Measurements from ENCODE around the gene PDZRN3. TPM values are rescaled to one million over a fixed set of nuclear protein-coding genes. Genes with fewer than 3 reads are reported as not detected.

Gene PDZRN3
- total RNA-seq, 4 donors from 2014 or later = 87.3 to 268 (median 107) TPM

- H3K27me3 ChIP-seq = no peaks in the 10 kb centered on the region
- H3K4me1 ChIP-seq = peaks cover 0 to 15% of the 10 kb centered on the region in 2 donors
- no peaks in the 10 kb centered on the region for H3K36me3 ChIP-seq
- H3K4me3 ChIP-seq = no peak overlapping the region
- TF ChIP-seq POLR2A (IDR thresholded peaks at IDR 0.05) (no peak), CTCF (IDR thresholded peaks at IDR 0.05) (no peak)
- no peak for DNase-seq
- no peaks in the 10 kb centered on the region for H3K9me3 ChIP-seq
- intact Hi-C loops (cut with DNase I; ENCODE audit: low total_unique reads) = no loop called here
- peak overlapping the region; percentile 10 to 13 for H3K27ac ChIP-seq
These were observed 81.3 kb downstream of the PDZRN3 start for GRCh38 chr3:73543412-73543811.

- no peaks in the 10 kb centered on the region for H3K9me3 ChIP-seq
- DNase-seq = no peak
- H3K4me3 ChIP-seq = no peak overlapping the region
- H3K27me3 ChIP-seq = no peaks in the 10 kb centered on the region
- H3K36me3 ChIP-seq = no peaks in the 10 kb centered on the region
- intact Hi-C loops (cut with DNase I; ENCODE audit: low total_unique reads) = no loop called here
- peak overlapping the region in 1 of 2 donors; percentile 13 for H3K27ac ChIP-seq
- peaks cover 0 to 7% of the 10 kb centered on the region in 2 donors for H3K4me1 ChIP-seq
- TF ChIP-seq CTCF (IDR thresholded peaks at IDR 0.05) = no peak
These were observed 82.6 kb downstream of the PDZRN3 start for GRCh38 chr3:73542136-73542535.

- intact Hi-C loops (cut with DNase I; ENCODE audit: low total_unique reads) = no loop called here
- Histone ChIP-seq H3K27me3 (no peaks in the 10 kb centered on the region), H3K9me3 (no peaks in the 10 kb centered on the region), H3K27ac (no peak overlapping the region), H3K4me3 (no peak overlapping the region), H3K36me3 (no peaks in the 10 kb centered on the region), H3K4me1 (peaks cover 0 to 7% of the 10 kb centered on the region in 2 donors)
- TF ChIP-seq POLR2A (IDR thresholded peaks at IDR 0.05) (no peak), CTCF (IDR thresholded peaks at IDR 0.05) (no peak)
- DNase-seq = no peak
These were observed 83.6 kb downstream of the PDZRN3 start for GRCh38 chr3:73540969-73541740.

- H3K36me3 ChIP-seq = no peaks in the 10 kb centered on the region
- no peak overlapping the region for H3K4me3 ChIP-seq
- DNase-seq = no peak
- H3K4me1 ChIP-seq = peaks cover 0 to 13% of the 10 kb centered on the region in 2 donors
- no peak overlapping the region for H3K27ac ChIP-seq
- intact Hi-C loops (cut with DNase I; ENCODE audit: low total_unique reads) = no loop called here
- H3K27me3 ChIP-seq = no peaks in the 10 kb centered on the region
- no peaks in the 10 kb centered on the region for H3K9me3 ChIP-seq
- TF ChIP-seq CTCF (IDR thresholded peaks at IDR 0.05) (no peak), POLR2A (IDR thresholded peaks at IDR 0.05) (no peak)
These were observed 86.3 kb downstream of the PDZRN3 start for GRCh38 chr3:73538486-73538885.

- Histone ChIP-seq H3K9me3 (no peaks in the 10 kb centered on the region), H3K4me3 (no peak overlapping the region), H3K4me1 (peaks cover 0 to 11% of the 10 kb centered on the region in 2 donors), H3K36me3 (no peaks in the 10 kb centered on the region), H3K27ac (peak overlapping the region in 1 of 2 donors; percentile 33), H3K27me3 (no peaks in the 10 kb centered on the region)
- intact Hi-C loops (cut with DNase I; ENCODE audit: low total_unique reads) = no loop called here
- peak in 1 of 2 donors; percentile 65 for DNase-seq
- TF ChIP-seq CTCF (IDR thresholded peaks at IDR 0.05) (no peak), POLR2A (IDR thresholded peaks at IDR 0.05) (no peak)
These were observed 87.8 kb downstream of the PDZRN3 start for GRCh38 chr3:73536952-73537351.
